HEK293 (cell line): ENCODE measurements around the gene PTK7.

Experiments used
- ELK4 ChIP-seq: IDR thresholded peaks from 2 replicates; pipeline ENCODE4 v1.6.1; 2011; ENCODE audit warnings: mild to moderate bottlenecking, low read depth, low read length, borderline replicate concordance
- ZNF184 ChIP-seq: fragments of 450-650 bp; IDR thresholded peaks from 2 replicates; pipeline ENCODE4 v1.5.1; 2018; ENCODE audit warnings: missing biosample characterization, mild to moderate bottlenecking, missing genetic modification characterization
- ZNF350 ChIP-seq: fragments of 450-650 bp; formaldehyde crosslinking; IDR thresholded peaks from 2 replicates; pipeline ENCODE4 v1.5.0; 2017; ENCODE audit warnings: missing biosample characterization, mild to moderate bottlenecking, missing genetic modification characterization
- ZNF544 ChIP-seq: fragments of 450-650 bp; formaldehyde crosslinking; IDR thresholded peaks from 2 replicates; pipeline ENCODE4 v1.5.0; 2017; ENCODE audit warnings: missing biosample characterization, missing genetic modification characterization
- ZNF548 ChIP-seq: fragments of 450-650 bp; formaldehyde crosslinking; IDR thresholded peaks from 2 replicates; pipeline ENCODE4 v1.5.1; 2016; ENCODE audit warnings: missing biosample characterization, missing genetic modification characterization
- ZNF692 ChIP-seq: fragments of 450-650 bp; formaldehyde crosslinking; IDR thresholded peaks from 2 replicates; pipeline ENCODE4 v1.5.1; 2016; ENCODE audit warnings: missing biosample characterization, missing genetic modification characterization

Gene PTK7

DNA sequence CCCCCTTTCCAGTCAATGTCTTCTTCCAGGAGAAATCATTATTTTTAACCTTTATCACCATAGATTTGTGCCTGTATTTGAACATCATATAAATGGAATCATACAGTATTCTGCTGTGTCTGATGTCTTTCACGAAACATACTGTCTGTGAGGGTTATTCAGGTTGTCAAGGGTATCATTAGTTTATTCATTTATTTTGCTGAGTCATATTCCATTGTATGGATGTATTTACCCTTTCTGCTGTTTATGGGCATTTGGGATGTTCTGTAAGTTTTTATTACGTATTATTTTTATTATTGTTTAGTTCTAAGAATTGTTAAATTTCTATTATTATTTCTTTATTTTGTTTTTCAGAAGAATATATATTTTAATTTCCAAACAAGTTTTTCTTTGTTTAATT is 131.2 kb downstream of the PTK7 start (continued):
- no peak for TF ChIP-seq ELK4
- TF ChIP-seq ZNF544 (tag by site-specific recombination) = no peak
- TF ChIP-seq ZNF692 = no peak
- no peak for TF ChIP-seq ZNF548 (tag by site-specific recombination)
- TF ChIP-seq ZNF350 (tag by site-specific recombination) = no peak
- TF ChIP-seq ZNF184 (tag by site-specific recombination) = no peak
